ENCODE measurements around the gene TCF7L1. TPM values are rescaled to one million over a fixed set of nuclear protein-coding genes. Genes with fewer than 3 reads are reported as not detected.
"Not testable (repeated sequence)": the region's sequence is repeated elsewhere in the genome, so short reads cannot be mapped to it uniquely, and the experiment has no call there.

TCF7L1 gene
- total RNA-seq, 1 donor from 2014 or later, result 8.9 TPM

- no peak overlapping the region for H3K9ac ChIP-seq (ENCODE audit: low read depth in 1 of 3, low read length in 3 of 3)
- peaks cover 25 to 32% (median 31%) of the 10 kb centered on the region in 3 donors for H3K4me1 ChIP-seq (ENCODE audit: control insufficient read depth in 3 of 3, insufficient read depth in 3 of 3, low read length in 3 of 3)
- H3K36me3 ChIP-seq (ENCODE audit: control insufficient read depth in 3 of 3, insufficient read depth in 3 of 3, low read length in 3 of 3), result peaks cover 7 to 8% (median 8%) of the 10 kb centered on the region in 3 donors
- H3K4me3 ChIP-seq (ENCODE audit: low read length in 3 of 3), result no peak overlapping the region
- no peaks in the 10 kb centered on the region for H3K9me3 ChIP-seq (ENCODE audit: control insufficient read depth in 3 of 3, low read length in 3 of 3)
- no peak overlapping the region for H3K27ac ChIP-seq (ENCODE audit: low read depth, low read length)
- no peaks in the 10 kb centered on the region for H3K27me3 ChIP-seq (ENCODE audit: control insufficient read depth in 3 of 3, insufficient read depth in 3 of 3, low read length in 3 of 3)
Observed at GRCh38 chr2:85329181-85329651, 196.0 kb downstream of the TCF7L1 start.

GRCh38 chr2:85329701-85330100, 196.5 kb downstream of the TCF7L1 start:
- H3K27me3 ChIP-seq (ENCODE audit: control insufficient read depth in 3 of 3, insufficient read depth in 3 of 3, low read length in 3 of 3); H3K27ac ChIP-seq (ENCODE audit: low read depth, low read length); H3K4me3 ChIP-seq (ENCODE audit: low read length in 3 of 3); H3K36me3 ChIP-seq (ENCODE audit: control insufficient read depth in 3 of 3, insufficient read depth in 3 of 3, low read length in 3 of 3); H3K9me3 ChIP-seq (ENCODE audit: control insufficient read depth in 3 of 3, low read length in 3 of 3); H3K9ac ChIP-seq (ENCODE audit: low read depth in 1 of 3, low read length in 3 of 3): not testable (repeated sequence)
- H3K4me1 ChIP-seq (ENCODE audit: control insufficient read depth in 3 of 3, insufficient read depth in 3 of 3, low read length in 3 of 3), result peaks cover 24 to 30% (median 28%) of the 10 kb centered on the region in 3 donors

GRCh38 chr2:85330839-85331636, 197.8 kb downstream of the TCF7L1 start:
- Histone ChIP-seq H3K4me1 (ENCODE audit: control insufficient read depth in 3 of 3, insufficient read depth in 3 of 3, low read length in 3 of 3) (peaks cover 14 to 17% (median 15%) of the 10 kb centered on the region in 3 donors), H3K9me3 (ENCODE audit: control insufficient read depth in 3 of 3, low read length in 3 of 3) (no peaks in the 10 kb centered on the region), H3K36me3 (ENCODE audit: control insufficient read depth in 3 of 3, insufficient read depth in 3 of 3, low read length in 3 of 3) (peaks cover 0 to 2% (median 0%) of the 10 kb centered on the region in 3 donors), H3K9ac (ENCODE audit: low read depth in 1 of 3, low read length in 3 of 3) (no peak overlapping the region), H3K4me3 (ENCODE audit: low read length in 3 of 3) (no peak overlapping the region), H3K27me3 (ENCODE audit: control insufficient read depth in 3 of 3, insufficient read depth in 3 of 3, low read length in 3 of 3) (no peaks in the 10 kb centered on the region), H3K27ac (ENCODE audit: low read depth, low read length) (no peak overlapping the region)

GRCh38 chr2:85333877-85334276, 200.7 kb downstream of the TCF7L1 start:
- H3K4me3 ChIP-seq (ENCODE audit: low read length in 3 of 3); H3K27me3 ChIP-seq (ENCODE audit: control insufficient read depth in 3 of 3, insufficient read depth in 3 of 3, low read length in 3 of 3); H3K4me1 ChIP-seq (ENCODE audit: control insufficient read depth in 3 of 3, insufficient read depth in 3 of 3, low read length in 3 of 3); H3K27ac ChIP-seq (ENCODE audit: low read depth, low read length); H3K9me3 ChIP-seq (ENCODE audit: control insufficient read depth in 3 of 3, low read length in 3 of 3); H3K9ac ChIP-seq (ENCODE audit: low read depth in 1 of 3, low read length in 3 of 3); H3K36me3 ChIP-seq (ENCODE audit: control insufficient read depth in 3 of 3, insufficient read depth in 3 of 3, low read length in 3 of 3): not testable (repeated sequence)

GRCh38 chr2:85334928-85335327, 201.7 kb downstream of the TCF7L1 start:
- Histone ChIP-seq H3K27ac (ENCODE audit: low read depth, low read length) (no peak overlapping the region), H3K36me3 (ENCODE audit: control insufficient read depth in 3 of 3, insufficient read depth in 3 of 3, low read length in 3 of 3) (no peaks in the 10 kb centered on the region), H3K27me3 (ENCODE audit: control insufficient read depth in 3 of 3, insufficient read depth in 3 of 3, low read length in 3 of 3) (no peaks in the 10 kb centered on the region), H3K9ac (ENCODE audit: low read depth in 1 of 3, low read length in 3 of 3) (no peak overlapping the region), H3K4me3 (ENCODE audit: low read length in 3 of 3) (no peak overlapping the region), H3K4me1 (ENCODE audit: control insufficient read depth in 3 of 3, insufficient read depth in 3 of 3, low read length in 3 of 3) (no peaks in the 10 kb centered on the region), H3K9me3 (ENCODE audit: control insufficient read depth in 3 of 3, low read length in 3 of 3) (no peaks in the 10 kb centered on the region)

GRCh38 chr2:85340034-85340892, 207.1 kb downstream of the TCF7L1 start:
- no peaks in the 10 kb centered on the region for H3K9me3 ChIP-seq (ENCODE audit: control insufficient read depth in 3 of 3, low read length in 3 of 3)
- peaks cover 19 to 26% (median 25%) of the 10 kb centered on the region in 3 donors for H3K36me3 ChIP-seq (ENCODE audit: control insufficient read depth in 3 of 3, insufficient read depth in 3 of 3, low read length in 3 of 3)
- H3K27me3 ChIP-seq (ENCODE audit: control insufficient read depth in 3 of 3, insufficient read depth in 3 of 3, low read length in 3 of 3), result no peaks in the 10 kb centered on the region
- H3K27ac ChIP-seq (ENCODE audit: low read depth, low read length), result no peak overlapping the region
- H3K9ac ChIP-seq (ENCODE audit: low read depth in 1 of 3, low read length in 3 of 3), result peak overlapping the region in 1 of 3 donors; percentile 40
- no peak overlapping the region for H3K4me3 ChIP-seq (ENCODE audit: low read length in 3 of 3)
- peaks cover 0 to 2% (median 0%) of the 10 kb centered on the region in 3 donors for H3K4me1 ChIP-seq (ENCODE audit: control insufficient read depth in 3 of 3, insufficient read depth in 3 of 3, low read length in 3 of 3)

- H3K9ac ChIP-seq (ENCODE audit: low read depth in 1 of 3, low read length in 3 of 3), result no peak overlapping the region
- no peaks in the 10 kb centered on the region for H3K9me3 ChIP-seq (ENCODE audit: control insufficient read depth in 3 of 3, low read length in 3 of 3)
- no peak overlapping the region for H3K4me3 ChIP-seq (ENCODE audit: low read length in 3 of 3)
- no peak overlapping the region for H3K27ac ChIP-seq (ENCODE audit: low read depth, low read length)
- H3K36me3 ChIP-seq (ENCODE audit: control insufficient read depth in 3 of 3, insufficient read depth in 3 of 3, low read length in 3 of 3), result peaks cover 30 to 38% (median 37%) of the 10 kb centered on the region in 3 donors
- peaks cover 0 to 2% (median 0%) of the 10 kb centered on the region in 3 donors for H3K4me1 ChIP-seq (ENCODE audit: control insufficient read depth in 3 of 3, insufficient read depth in 3 of 3, low read length in 3 of 3)
- H3K27me3 ChIP-seq (ENCODE audit: control insufficient read depth in 3 of 3, insufficient read depth in 3 of 3, low read length in 3 of 3), result no peaks in the 10 kb centered on the region
Observed at GRCh38 chr2:85341269-85342029, 208.3 kb downstream of the TCF7L1 start.

- H3K9me3 ChIP-seq (ENCODE audit: control insufficient read depth in 3 of 3, low read length in 3 of 3), result no peaks in the 10 kb centered on the region
- H3K27me3 ChIP-seq (ENCODE audit: control insufficient read depth in 3 of 3, insufficient read depth in 3 of 3, low read length in 3 of 3), result no peaks in the 10 kb centered on the region
- H3K4me3 ChIP-seq (ENCODE audit: low read length in 3 of 3), result no peak overlapping the region
- no peak overlapping the region for H3K9ac ChIP-seq (ENCODE audit: low read depth in 1 of 3, low read length in 3 of 3)
- no peak overlapping the region for H3K27ac ChIP-seq (ENCODE audit: low read depth, low read length)
- peaks cover 36 to 45% (median 43%) of the 10 kb centered on the region in 3 donors for H3K36me3 ChIP-seq (ENCODE audit: control insufficient read depth in 3 of 3, insufficient read depth in 3 of 3, low read length in 3 of 3)
- H3K4me1 ChIP-seq (ENCODE audit: control insufficient read depth in 3 of 3, insufficient read depth in 3 of 3, low read length in 3 of 3), result peaks cover 0 to 2% (median 0%) of the 10 kb centered on the region in 3 donors
Observed at GRCh38 chr2:85342156-85342555, 209.0 kb downstream of the TCF7L1 start.

- H3K9me3 ChIP-seq (ENCODE audit: control insufficient read depth in 3 of 3, low read length in 3 of 3); H3K27ac ChIP-seq (ENCODE audit: low read depth, low read length); H3K4me1 ChIP-seq (ENCODE audit: control insufficient read depth in 3 of 3, insufficient read depth in 3 of 3, low read length in 3 of 3); H3K27me3 ChIP-seq (ENCODE audit: control insufficient read depth in 3 of 3, insufficient read depth in 3 of 3, low read length in 3 of 3); H3K4me3 ChIP-seq (ENCODE audit: low read length in 3 of 3); H3K9ac ChIP-seq (ENCODE audit: low read depth in 1 of 3, low read length in 3 of 3): not testable (repeated sequence)
- peaks cover 42 to 51% (median 47%) of the 10 kb centered on the region in 3 donors for H3K36me3 ChIP-seq (ENCODE audit: control insufficient read depth in 3 of 3, insufficient read depth in 3 of 3, low read length in 3 of 3)
Observed at GRCh38 chr2:85343207-85343895, 210.2 kb downstream of the TCF7L1 start.
